Left ventricle myocardium inferior (tissue), 1 donor: Measurements from ENCODE around the gene AMBRA1. TPM values are rescaled to one million over a fixed set of nuclear protein-coding genes. Genes with fewer than 3 reads are reported as not detected.

ENCODE experiments used
- microRNA-seq: library from miRNA; unstranded; fragments of <30 nt; microRNA quantifications from one replicate; pipeline ENCODE4 v1.2.0, GENCODE V29; 2020
- total RNA-seq: library from RNA; stranded (reverse); fragmentation: NEBNext Ultra II Directional; extraction: Animal tissue kit (Norgen Biotek cat#: 25700); gene quantifications from one replicate; pipeline ENCODE4 v1.2.1, GENCODE V29; 2021
- donor health status: DM: no; HTN: yes; CAD: no; lungs with severe emphysema.

AMBRA1 gene
- total RNA-seq, 1 donor from 2014 or later, result 14.2 TPM

Small RNA genes lying within 50 kb of the gene (microRNA-seq; reads per million reads assigned to microRNA genes)
- gene MIR3160-1, result not detected
- not detected for gene MIR3160-2
- 0.94 reads per million for gene MIR4688

Other genes starting within 250 kb of the AMBRA1 start
- gene DGKZ, start 246.6 kb downstream of the AMBRA1 start, total RNA-seq, result 77.1 TPM
- gene MDK, start 212.4 kb downstream of the AMBRA1 start, total RNA-seq, result 5.4 TPM
- gene CHRM4, start 202.2 kb downstream of the AMBRA1 start, total RNA-seq, result not detected
- gene HARBI1, start 23.2 kb upstream of the AMBRA1 start, total RNA-seq, result 4.8 TPM
- gene ATG13, start 23.5 kb upstream of the AMBRA1 start, total RNA-seq, result 42.1 TPM
- gene ARHGAP1, start 106.6 kb upstream of the AMBRA1 start, total RNA-seq, result 101 TPM
- 7.3 TPM for gene ZNF408, start 107.0 kb upstream of the AMBRA1 start, total RNA-seq
- not detected for gene F2, start 125.2 kb upstream of the AMBRA1 start, total RNA-seq